Subcutaneous abdominal adipose tissue (tissue), 5 donors: ENCODE measurements around the gene SMARCA5.

ENCODE experiments used
- H3K27ac ChIP-seq: one replicate; pipeline ENCODE4 v1.7.0; 2013; ENCODE audit warnings: low read depth, mild to moderate bottlenecking, inconsistent platforms, low read length, moderate library complexity
- H3K27me3 ChIP-seq, 5 donors: one replicate each; pipeline ENCODE4 v1.7.0; 2013; ENCODE audit warnings: low read length in 5 of 5, inconsistent platforms in 1 of 5; ENCODE audit not compliant: control insufficient read depth in 5 of 5, insufficient read depth in 4 of 5
- H3K36me3 ChIP-seq, 5 donors: one replicate each; pipeline ENCODE4 v1.7.0; 2013; ENCODE audit warnings: low read length in 5 of 5; ENCODE audit not compliant: control insufficient read depth in 5 of 5, insufficient read depth in 5 of 5
- H3K4me1 ChIP-seq, 5 donors: one replicate each; pipeline ENCODE4 v1.7.0; 2013; ENCODE audit warnings: low read length in 5 of 5, mild to moderate bottlenecking in 3 of 5, moderate library complexity in 1 of 5; ENCODE audit not compliant: control insufficient read depth in 5 of 5, insufficient read depth in 5 of 5
- H3K4me3 ChIP-seq, 5 donors: one replicate each; pipeline ENCODE4 v1.7.0; 2013; ENCODE audit warnings: low read length in 5 of 5, low read depth in 1 of 5
- H3K9ac ChIP-seq, 5 donors: one replicate each; pipeline ENCODE4 v1.7.0; 2013; ENCODE audit warnings: low read length in 5 of 5, mild to moderate bottlenecking in 4 of 5, moderate library complexity in 3 of 5
- H3K9me3 ChIP-seq, 5 donors: one replicate each; pipeline ENCODE4 v1.7.0; 2013; ENCODE audit warnings: low read length in 5 of 5; ENCODE audit not compliant: control insufficient read depth in 5 of 5
- donor health status: healthy.
- donor health status: healthy.
- donor health status: healthy.
- donor health status: healthy.
- donor health status: healthy.

SMARCA5 gene

DNA sequence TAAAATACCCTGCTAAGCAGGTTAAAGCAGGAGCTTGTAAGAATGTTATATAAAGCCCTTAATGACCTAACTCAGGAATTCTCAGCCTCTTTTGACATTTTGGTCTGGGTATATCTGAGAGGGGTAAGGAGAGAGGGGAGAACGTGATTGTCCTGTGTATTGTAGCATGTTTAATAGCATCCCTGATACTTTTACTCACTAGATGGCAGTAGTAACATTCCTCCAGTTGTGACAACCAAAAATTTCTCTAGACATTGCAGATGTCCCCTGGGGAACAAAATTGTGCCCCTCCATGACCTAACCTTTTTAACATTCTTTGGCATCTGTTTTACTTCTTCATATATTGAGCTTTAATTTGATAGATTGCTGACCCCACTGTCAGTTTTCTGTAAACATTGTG, 17.9 kb downstream of the SMARCA5 start:
- peaks cover 0 to 6% (median 2%) of the 10 kb centered on the region in 5 donors for H3K4me1 ChIP-seq
- peak overlapping the region in 1 of 5 donors; percentile 44 for H3K9ac ChIP-seq
- no peaks in the 10 kb centered on the region for H3K9me3 ChIP-seq
- no peak overlapping the region for H3K27ac ChIP-seq
- no peaks in the 10 kb centered on the region for H3K27me3 ChIP-seq
- peaks cover 64 to 88% (median 70%) of the 10 kb centered on the region in 5 donors for H3K36me3 ChIP-seq
- no peak overlapping the region for H3K4me3 ChIP-seq

DNA sequence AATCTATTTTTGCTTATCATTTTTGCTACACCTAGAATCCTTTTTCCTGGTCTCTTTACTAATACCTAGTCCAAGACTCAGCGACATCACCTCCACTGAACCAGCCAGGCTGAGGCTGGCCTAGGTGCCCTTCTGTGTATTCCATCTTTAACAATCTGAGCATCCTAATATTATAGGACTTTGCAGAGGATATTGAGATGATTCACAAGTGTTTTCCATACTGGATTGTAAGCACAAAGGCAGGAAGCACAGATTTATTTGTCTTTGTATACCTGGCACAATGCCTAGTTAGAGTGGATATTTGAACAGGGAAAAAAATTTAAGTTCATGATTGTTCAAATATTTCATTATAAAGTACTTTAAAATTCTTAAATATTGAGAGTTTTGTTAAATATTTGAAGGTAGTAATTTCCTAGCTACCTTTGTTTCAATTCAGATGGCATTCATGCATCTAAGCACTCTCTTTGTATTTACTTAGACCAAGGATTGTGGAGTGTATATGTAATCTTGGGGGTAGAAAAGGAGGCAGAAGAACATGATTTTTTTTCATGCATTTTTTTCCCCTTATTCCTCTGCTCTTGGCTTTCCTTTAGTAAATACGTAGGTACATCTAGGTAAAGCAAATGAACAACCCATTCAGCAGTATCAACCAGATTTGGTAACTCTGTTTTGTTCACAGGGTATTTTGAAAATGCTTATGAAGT, 18.4 kb downstream of the SMARCA5 start:
- Histone ChIP-seq H3K27ac (no peak overlapping the region), H3K36me3 (peaks cover 69 to 89% (median 71%) of the 10 kb centered on the region in 5 donors), H3K4me3 (no peak overlapping the region), H3K9ac (no peak overlapping the region), H3K9me3 (no peaks in the 10 kb centered on the region), H3K27me3 (no peaks in the 10 kb centered on the region), H3K4me1 (peaks cover 0 to 6% (median 2%) of the 10 kb centered on the region in 5 donors)

DNA sequence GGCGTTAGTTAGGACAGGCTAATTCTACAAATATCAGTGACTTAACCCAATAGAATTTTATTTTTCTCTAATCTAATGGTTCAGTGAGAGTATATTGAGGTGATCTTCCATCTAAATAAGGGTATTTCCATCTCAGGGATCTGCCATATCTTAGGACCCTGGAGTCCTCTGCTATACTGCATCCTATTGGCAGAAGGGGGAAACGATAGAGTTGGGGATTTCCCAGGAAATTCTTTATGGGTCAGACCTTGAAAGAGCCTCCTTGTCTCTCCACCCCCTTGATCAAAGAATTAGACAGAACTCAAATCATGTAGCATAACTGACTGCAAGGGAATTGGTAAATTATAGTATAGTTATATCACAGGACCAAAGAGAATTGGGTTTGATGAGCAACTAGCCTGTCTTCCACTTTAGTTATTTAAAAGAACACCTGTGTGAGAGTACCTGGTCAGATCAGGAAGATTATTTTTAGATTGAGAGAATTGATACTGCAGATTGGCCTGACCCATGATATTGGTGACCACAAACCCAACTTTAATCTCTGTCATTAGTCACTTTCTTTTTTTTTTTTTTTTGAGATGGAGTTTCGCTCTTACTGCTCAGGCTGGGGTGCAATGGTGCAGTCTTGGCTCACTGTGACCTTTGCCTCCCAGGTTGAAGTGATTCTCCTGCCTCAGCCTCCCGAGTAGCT, 25.6 kb downstream of the SMARCA5 start:
- no peak overlapping the region for H3K9ac ChIP-seq
- H3K36me3 ChIP-seq, result peaks cover 73 to 93% (median 83%) of the 10 kb centered on the region in 5 donors
- H3K27me3 ChIP-seq, result no peaks in the 10 kb centered on the region
- no peak overlapping the region for H3K4me3 ChIP-seq
- H3K4me1 ChIP-seq, result no peaks in the 10 kb centered on the region
- no peak overlapping the region for H3K27ac ChIP-seq
- H3K9me3 ChIP-seq, result no peaks in the 10 kb centered on the region

DNA sequence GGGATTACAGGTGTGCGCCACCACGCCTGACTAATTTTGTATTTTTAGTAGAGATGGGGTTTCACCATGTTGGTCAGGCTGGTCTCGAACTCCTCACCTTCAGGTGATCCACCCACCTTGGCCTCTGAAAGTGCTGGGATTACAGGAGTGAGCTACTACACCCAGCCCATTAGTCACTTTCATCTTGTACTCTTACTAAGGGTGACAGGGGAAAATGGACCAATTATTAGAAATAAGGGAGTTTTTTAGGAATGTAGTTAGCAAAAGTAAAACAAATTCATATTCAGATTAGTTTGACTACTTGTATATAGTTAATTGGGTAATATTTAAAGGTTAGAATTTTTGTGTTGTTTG, 26.1 kb downstream of the SMARCA5 start:
- peaks cover 71 to 93% (median 86%) of the 10 kb centered on the region in 5 donors for H3K36me3 ChIP-seq
- no peaks in the 10 kb centered on the region for H3K9me3 ChIP-seq
- no peaks in the 10 kb centered on the region for H3K4me1 ChIP-seq
- H3K27me3 ChIP-seq, result no peaks in the 10 kb centered on the region
- H3K4me3 ChIP-seq, result no peak overlapping the region
- no peak overlapping the region for H3K27ac ChIP-seq
- no peak overlapping the region for H3K9ac ChIP-seq

DNA sequence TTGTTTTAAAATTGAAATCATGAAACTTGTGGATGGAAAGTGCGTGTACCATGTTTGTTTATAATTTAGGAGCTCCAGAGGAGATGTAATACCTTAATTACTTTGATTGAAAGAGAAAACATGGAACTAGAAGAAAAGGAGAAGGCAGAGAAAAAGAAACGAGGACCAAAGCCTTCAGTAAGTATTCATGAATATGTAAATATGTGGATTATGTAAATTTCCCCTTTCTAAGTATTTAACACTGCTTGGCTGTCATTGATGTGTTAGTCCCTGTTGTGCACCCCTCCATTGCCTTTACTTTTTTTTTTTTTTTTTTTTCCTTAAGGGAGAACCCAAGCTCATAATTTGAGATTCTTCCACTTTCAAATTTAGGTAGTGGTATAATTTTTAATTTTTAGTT, 36.4 kb downstream of the SMARCA5 start:
- peaks cover 56 to 79% (median 73%) of the 10 kb centered on the region in 5 donors for H3K36me3 ChIP-seq
- H3K27ac ChIP-seq, result no peak overlapping the region
- H3K4me1 ChIP-seq, result no peaks in the 10 kb centered on the region
- H3K4me3 ChIP-seq, result no peak overlapping the region
- no peak overlapping the region for H3K9ac ChIP-seq
- no peaks in the 10 kb centered on the region for H3K9me3 ChIP-seq
- H3K27me3 ChIP-seq, result no peaks in the 10 kb centered on the region

DNA sequence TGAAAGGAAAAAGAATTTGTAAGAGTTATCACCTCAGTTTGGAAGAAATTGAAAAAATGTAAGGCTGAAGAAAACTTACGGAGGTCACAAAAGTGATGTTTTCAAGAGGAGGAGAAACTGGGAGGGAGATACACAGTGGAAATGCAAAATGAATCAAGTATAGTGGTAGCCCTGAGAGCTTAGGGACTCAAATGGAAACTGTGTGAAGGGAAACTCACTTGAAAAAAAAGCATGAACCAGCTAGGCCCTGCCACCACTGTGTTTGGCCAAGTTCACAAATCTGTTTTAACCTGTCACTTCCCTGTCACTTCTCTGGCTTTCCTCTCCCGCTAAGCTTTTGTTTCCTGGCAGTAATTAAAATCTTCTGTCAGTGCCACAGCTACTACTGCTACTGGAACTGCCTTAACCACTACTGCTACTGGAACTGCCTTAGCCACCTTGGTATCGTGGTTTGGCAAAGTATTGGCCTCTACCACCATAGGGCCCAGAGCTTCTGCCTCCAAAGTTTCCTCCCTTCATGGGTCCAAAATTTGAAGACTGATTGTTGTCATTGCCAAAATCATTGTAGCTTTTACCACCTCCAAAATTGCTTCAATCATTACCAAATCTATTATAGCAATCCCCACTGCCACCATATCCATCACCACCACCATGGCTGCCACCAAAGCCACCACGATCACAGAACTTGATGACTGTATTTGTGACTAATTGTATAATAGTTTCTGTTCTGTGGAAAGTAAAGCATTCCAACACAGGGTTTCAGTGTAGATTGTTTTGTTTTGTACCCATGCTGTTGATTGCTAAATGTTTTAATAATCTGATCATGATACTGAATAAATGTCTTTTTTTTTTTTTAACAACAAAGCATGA, 41.5 kb downstream of the SMARCA5 start:
- Histone ChIP-seq H3K9me3 (no peaks in the 10 kb centered on the region), H3K4me3 (no peak overlapping the region), H3K27me3 (no peaks in the 10 kb centered on the region), H3K36me3 (peaks cover 17 to 45% (median 38%) of the 10 kb centered on the region in 5 donors), H3K9ac (no peak overlapping the region), H3K4me1 (peaks cover 2 to 16% (median 12%) of the 10 kb centered on the region in 5 donors), H3K27ac (no peak overlapping the region)

DNA sequence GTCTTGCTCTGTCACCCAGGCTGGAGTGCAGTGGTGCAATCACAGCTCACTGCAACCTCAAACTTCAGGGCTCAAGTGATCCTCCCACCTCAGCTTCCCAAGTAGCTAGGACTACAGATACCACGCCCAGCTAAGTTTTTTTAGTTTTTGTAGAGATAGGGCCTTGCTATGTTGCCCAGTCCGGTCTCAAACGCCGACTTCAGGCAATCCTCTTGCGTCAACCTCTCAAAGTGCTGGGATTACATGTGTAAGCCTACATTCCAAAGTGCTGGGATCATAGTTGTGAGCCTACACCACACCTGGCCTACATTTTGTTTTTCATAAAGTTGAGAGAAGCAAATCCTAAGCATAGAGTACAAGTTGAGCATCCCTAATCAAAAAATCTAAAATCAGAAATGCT, 42.2 kb downstream of the SMARCA5 start:
- no peak overlapping the region for H3K4me3 ChIP-seq
- H3K27ac ChIP-seq, result no peak overlapping the region
- H3K36me3 ChIP-seq, result peaks cover 14 to 37% (median 31%) of the 10 kb centered on the region in 5 donors
- no peak overlapping the region for H3K9ac ChIP-seq
- H3K27me3 ChIP-seq, result no peaks in the 10 kb centered on the region
- peaks cover 2 to 16% (median 13%) of the 10 kb centered on the region in 5 donors for H3K4me1 ChIP-seq
- H3K9me3 ChIP-seq, result no peaks in the 10 kb centered on the region

DNA sequence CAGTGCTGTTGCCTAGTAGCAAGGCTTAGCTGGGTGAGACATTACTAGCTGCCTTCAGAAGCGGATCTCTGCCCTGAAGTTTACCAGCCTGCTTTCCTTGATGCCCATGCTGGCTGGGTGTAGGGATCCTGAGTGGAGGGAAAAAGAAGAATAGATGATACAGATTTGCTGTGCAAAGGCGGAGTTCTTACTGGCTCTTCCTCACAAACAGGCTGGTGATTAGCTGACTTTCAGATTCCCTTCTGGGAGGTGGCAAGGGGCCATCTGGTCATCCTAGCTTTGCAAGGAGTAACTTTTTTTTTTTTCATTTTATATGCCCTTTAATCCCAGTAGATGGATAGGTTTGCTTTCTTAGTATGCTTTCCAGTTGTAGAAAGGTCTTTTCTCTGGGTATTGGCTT, 44.8 kb downstream of the SMARCA5 start:
- Histone ChIP-seq H3K27me3 (no peaks in the 10 kb centered on the region), H3K9me3 (no peaks in the 10 kb centered on the region), H3K27ac (no peak overlapping the region), H3K4me3 (peak overlapping the region in 2 of 5 donors; percentile 77 to 91), H3K9ac (no peak overlapping the region), H3K36me3 (peaks cover 9 to 17% (median 13%) of the 10 kb centered on the region in 5 donors), H3K4me1 (peaks cover 2 to 16% (median 13%) of the 10 kb centered on the region in 5 donors)

DNA sequence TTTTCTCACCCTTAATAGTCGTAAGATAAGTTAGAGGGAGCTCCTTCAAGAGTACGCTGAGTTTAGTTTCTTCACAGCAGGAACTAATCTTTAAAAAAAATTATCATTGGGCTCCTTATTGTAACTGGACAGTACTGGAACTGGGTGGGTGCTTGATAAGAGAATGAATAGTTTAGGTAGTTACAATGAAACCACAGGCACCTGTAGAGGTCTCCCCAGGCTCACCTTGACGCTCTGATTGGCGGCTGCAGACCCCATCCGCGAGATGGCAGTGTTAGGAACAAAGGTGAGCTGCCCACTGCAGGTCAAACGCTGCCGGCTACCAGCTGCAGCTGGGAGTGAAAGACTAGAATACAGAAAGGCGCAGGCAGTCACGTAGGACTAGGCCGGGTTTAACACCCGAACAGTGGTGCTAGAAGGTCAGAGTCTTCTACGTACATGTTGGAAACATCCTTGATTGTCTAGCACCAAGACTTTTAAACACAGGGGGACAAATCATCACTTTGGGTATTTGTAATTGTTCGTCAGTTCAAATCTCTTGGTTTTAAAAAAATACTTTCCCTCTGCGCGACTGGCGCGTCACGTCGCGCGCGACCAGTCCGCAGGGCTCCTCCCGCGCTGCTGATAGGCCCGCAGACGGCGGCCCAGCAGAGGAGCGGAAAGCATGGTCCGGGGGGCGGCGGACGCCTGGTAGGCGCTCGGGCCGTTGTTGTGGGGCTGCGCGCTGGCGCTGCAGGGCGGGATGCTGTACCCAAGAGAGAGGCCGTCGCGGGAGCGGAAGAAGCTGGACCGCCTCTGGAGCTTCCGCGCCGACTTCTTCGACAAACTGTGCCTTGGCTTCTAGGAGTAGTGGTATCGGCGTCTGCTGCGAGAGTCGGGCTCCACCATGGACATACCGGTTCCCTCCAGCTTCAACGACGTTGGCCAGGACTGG, 45.6 kb downstream of the SMARCA5 start:
- Histone ChIP-seq H3K9ac (peak overlapping the region; percentile 49 to 72 (median 62)), H3K36me3 (peaks cover 9 to 13% (median 10%) of the 10 kb centered on the region in 5 donors), H3K27me3 (no peaks in the 10 kb centered on the region), H3K4me3 (peak overlapping the region; percentile 73 to 94 (median 79)), H3K9me3 (no peaks in the 10 kb centered on the region), H3K27ac (peak overlapping the region; percentile 20), H3K4me1 (peaks cover 2 to 16% (median 13%) of the 10 kb centered on the region in 5 donors)
